H1 (cell line): ENCODE data around the gene KCNIP3. TPM values are rescaled to one million over a fixed set of nuclear protein-coding genes. Genes with fewer than 3 reads are reported as not detected.

Source experiments
- CTCF ChIA-PET: fragments of 300-600 bp; sonication (Branson Sonifier 250); formaldehyde crosslinking; loops from one replicate; lab custom pipeline; 2021; ENCODE audit not compliant: partially characterized antibody; lab: Charles Lee
- POLR2A ChIA-PET: fragments of 300-600 bp; sonication (Branson Sonifier 250); formaldehyde crosslinking; loops from one replicate; lab custom pipeline; 2021; ENCODE audit warnings: inconsistent platforms; ENCODE audit not compliant: partially characterized antibody; lab: Charles Lee
- DNase-seq, 2 experiments: peaks; one replicate each; pipeline versions ENCODE4 v3.0.0 to v3.0.0-alpha.2; 2010 to 2022; ENCODE audit warnings: low spot score in 2 of 2, low read depth in 1 of 2, mixed read lengths in 1 of 2
- FAIRE-seq: peaks from 2 replicates; lab custom pipeline; 2011; peaks lifted over from hg19 to GRCh38; lab: Jason Lieb, UNC
- H2AFZ ChIP-seq: 2 replicates; pipeline ENCODE4 v1.8.1; 2012; ENCODE audit warnings: low read length, inconsistent platforms
- H2AK5ac ChIP-seq: 2 replicates; pipeline ENCODE4 v1.6.1; 2013; ENCODE audit warnings: low read depth, low read length
- H2BK120ac ChIP-seq: replicated peaks from 2 replicates; pipeline ENCODE3; 2013; ENCODE audit warnings: low read depth, low read length, inconsistent platforms
- H2BK12ac ChIP-seq: 2 replicates; pipeline ENCODE4 v1.6.1; 2013; ENCODE audit warnings: low read depth, low read length
- H2BK15ac ChIP-seq: 2 replicates; pipeline ENCODE4 v1.6.1; 2013; ENCODE audit warnings: low read length
- H2BK20ac ChIP-seq: 2 replicates; pipeline ENCODE4 v1.6.1; 2013; ENCODE audit warnings: low read length
- H2BK5ac ChIP-seq: 2 replicates; pipeline ENCODE4 v1.6.1; 2013; ENCODE audit warnings: low read depth, low read length
- H3K14ac ChIP-seq: 2 replicates; pipeline ENCODE4 v1.6.1; 2013; ENCODE audit warnings: inconsistent platforms; ENCODE audit not compliant: insufficient read length
- H3K18ac ChIP-seq: 2 replicates; pipeline ENCODE4 v1.6.1; 2013; ENCODE audit warnings: low read length; ENCODE audit errors: extremely low read depth
- H3K23ac ChIP-seq: 2 replicates; pipeline ENCODE4 v1.6.1; 2013; ENCODE audit warnings: inconsistent platforms; ENCODE audit not compliant: insufficient read length
- H3K23me2 ChIP-seq: 2 replicates; pipeline ENCODE4 v1.6.1; 2013; ENCODE audit warnings: low read depth, low read length
- H3K27ac ChIP-seq: 2 replicates; pipeline ENCODE4 v1.6.1; 2011; ENCODE audit warnings: low read depth, low read length, inconsistent platforms
- H3K27me3 ChIP-seq, 4 experiments: replicated peaks in 1 of 4; 1 replicate in 1 of 4; 2 replicates in 3 of 4; pipeline versions ENCODE4 v1.6.1 to v1.8.1; 2011 to 2013; ENCODE audit warnings: low read length in 3 of 4, mild to moderate bottlenecking in 3 of 4, inconsistent platforms in 2 of 4, mixed read lengths in 2 of 4, moderate library complexity in 1 of 4; ENCODE audit not compliant: control insufficient read depth in 3 of 4, insufficient read depth in 3 of 4; ENCODE audit errors: extremely low read depth in 1 of 4
- H3K36me3 ChIP-seq, 4 experiments: 2 replicates each; pipeline versions ENCODE4 v1.6.1 to v1.8.1; 2011 to 2013; ENCODE audit warnings: mild to moderate bottlenecking in 4 of 4, low read length in 3 of 4, moderate library complexity in 2 of 4, control low read depth in 1 of 4, inconsistent platforms in 1 of 4; ENCODE audit not compliant: insufficient read depth in 4 of 4, control insufficient read depth in 2 of 4
- H3K4ac ChIP-seq: replicated peaks from 2 replicates; pipeline ENCODE3; 2013; ENCODE audit warnings: low read length, low read depth, mixed read lengths, inconsistent platforms; ENCODE audit not compliant: insufficient read length
- H3K4me1 ChIP-seq, 4 experiments: replicated peaks in 1 of 4; 1 replicate in 1 of 4; 2 replicates in 3 of 4; pipeline versions ENCODE4 v1.6.1 to v1.8.1; 2011 to 2013; ENCODE audit warnings: low read length in 3 of 4, inconsistent platforms in 2 of 4, mixed read lengths in 1 of 4; ENCODE audit not compliant: insufficient read depth in 4 of 4, control insufficient read depth in 3 of 4
- H3K4me2 ChIP-seq, 2 experiments: 2 replicates each; pipeline versions ENCODE4 v1.6.1 to v1.8.1; 2011 to 2013; ENCODE audit warnings: low read depth in 2 of 2, low read length in 2 of 2, control low read depth in 1 of 2, inconsistent platforms in 1 of 2, mild to moderate bottlenecking in 1 of 2; ENCODE audit not compliant: insufficient read depth in 1 of 2
- H3K4me3 ChIP-seq, 4 experiments: fragments of 200-600, 300-600 bp in 1 of 4; sonication (generic), shearing (Covaris generic), sonication (Bioruptor Twin) in 1 of 4; 2 replicates each; pipeline versions ENCODE4 v1.5.1 to v1.8.1; 2011 to 2016; ENCODE audit warnings: low read length in 4 of 4, low read depth in 3 of 4, control low read depth in 2 of 4, inconsistent platforms in 2 of 4, mild to moderate bottlenecking in 2 of 4, mixed read lengths in 1 of 4, moderate library complexity in 1 of 4; ENCODE audit not compliant: insufficient read depth in 2 of 4; ENCODE audit errors: extremely low read depth in 1 of 4
- H3K56ac ChIP-seq: replicated peaks from 2 replicates; pipeline ENCODE3; 2013; ENCODE audit warnings: low read depth, mild to moderate bottlenecking, mixed read lengths, low read length, inconsistent platforms; ENCODE audit not compliant: insufficient read length
- H3K79me1 ChIP-seq: 2 replicates; pipeline ENCODE4 v1.6.1; 2013; ENCODE audit warnings: low read depth, low read length, control low read depth
- H3K79me2 ChIP-seq, 2 experiments: 2 replicates each; pipeline versions ENCODE4 v1.6.1 to v1.8.1; 2012 to 2013; ENCODE audit warnings: low read length in 2 of 2, mild to moderate bottlenecking in 2 of 2, inconsistent platforms in 1 of 2; ENCODE audit not compliant: insufficient read depth in 2 of 2, control insufficient read depth in 1 of 2
- H3K9ac ChIP-seq, 4 experiments: replicated peaks in 1 of 4; 1 replicate in 1 of 4; 2 replicates in 3 of 4; pipeline versions ENCODE4 v1.6.1 to v1.8.1; 2011 to 2013; ENCODE audit warnings: low read depth in 3 of 4, low read length in 3 of 4, control low read depth in 2 of 4, mild to moderate bottlenecking in 2 of 4, moderate library complexity in 2 of 4, inconsistent platforms in 1 of 4; ENCODE audit errors: extremely low read depth in 1 of 4
- H3K9me3 ChIP-seq, 2 experiments: 2 replicates each; pipeline versions ENCODE4 v1.6.1 to v1.8.1; 2012 to 2013; ENCODE audit warnings: mild to moderate bottlenecking in 2 of 2, moderate library complexity in 2 of 2, control low read depth in 1 of 2, inconsistent platforms in 1 of 2, low read depth in 1 of 2, low read length in 1 of 2, mixed read lengths in 1 of 2; ENCODE audit not compliant: insufficient read depth in 2 of 2
- H4K20me1 ChIP-seq, 2 experiments: replicated peaks in 1 of 2; 2 replicates each; pipeline versions ENCODE3 to v1.8.1; 2011 to 2013; ENCODE audit warnings: inconsistent platforms in 2 of 2, low read length in 2 of 2, mild to moderate bottlenecking in 1 of 2; ENCODE audit not compliant: insufficient read depth in 2 of 2, control insufficient read depth in 1 of 2
- H4K5ac ChIP-seq: 2 replicates; pipeline ENCODE4 v1.6.1; 2013; ENCODE audit warnings: low read length, low read depth, mixed read lengths, inconsistent platforms; ENCODE audit not compliant: insufficient read length
- H4K8ac ChIP-seq: 2 replicates; pipeline ENCODE4 v1.8.0; 2013; ENCODE audit warnings: mild to moderate bottlenecking, moderate library complexity, low read length, inconsistent platforms; ENCODE audit not compliant: insufficient read depth; ENCODE audit errors: extremely low read depth
- H4K91ac ChIP-seq: replicated peaks from 2 replicates; pipeline ENCODE3; 2013; ENCODE audit warnings: low read length, mixed read lengths, inconsistent platforms; ENCODE audit not compliant: insufficient read length
- CEBPB ChIP-seq: IDR thresholded peaks from 2 replicates; pipeline ENCODE4 v1.6.1; 2012; ENCODE audit warnings: low read depth, low read length
- CTBP2 ChIP-seq: IDR thresholded peaks from 2 replicates; pipeline ENCODE4 v1.7.0; 2011; ENCODE audit warnings: borderline replicate concordance, mild to moderate bottlenecking, moderate library complexity, mixed read lengths, low read length; ENCODE audit not compliant: insufficient read depth, insufficient read length
- EP300 ChIP-seq, 2 experiments: IDR thresholded peaks; 1 replicate in 1 of 2; 2 replicates in 1 of 2; pipeline ENCODE4 v1.6.1; 2011 to 2012; ENCODE audit warnings: low read depth in 2 of 2, low read length in 2 of 2, mild to moderate bottlenecking in 2 of 2, borderline replicate concordance in 1 of 2, inconsistent platforms in 1 of 2, moderate library complexity in 1 of 2
- NRF1 ChIP-seq: IDR thresholded peaks from 2 replicates; pipeline ENCODE4 v1.6.1; 2011; ENCODE audit warnings: mild to moderate bottlenecking, low read depth, low read length, improper control_type of control experiment
- SIX5 ChIP-seq: IDR thresholded peaks from 2 replicates; pipeline ENCODE4 v1.6.1; 2011; ENCODE audit warnings: mild to moderate bottlenecking, low read depth, low read length
- SP1 ChIP-seq: IDR thresholded peaks from 2 replicates; pipeline ENCODE4 v1.6.1; 2011; ENCODE audit warnings: low read depth, low read length
- WGBS, 2 experiments: shearing (Covaris generic) in 1 of 2; methylation state at CpG; one replicate each; pipeline versions ENCODE4 v1.1.6 to v1.1.7; 2013 to 2015; ENCODE audit warnings: low lambda C conversion rate in 2 of 2, mixed read lengths in 2 of 2, inconsistent platforms in 1 of 2, low coverage in 1 of 2, missing lambda C conversion rate in 1 of 2; ENCODE audit not compliant: insufficient replicate concordance in 2 of 2, insufficient coverage in 1 of 2, insufficient read length in 1 of 2; ENCODE audit errors: extremely low coverage in 1 of 2, missing lambda C conversion rate in 1 of 2; 5-methylcytosine and 5-hydroxymethylcytosine counted together
- polyA plus RNA-seq, 7 experiments: library from polyadenylated mRNA; depleted of rRNA in 3 of 7; stranded (reverse) in 5 of 7; unstranded in 2 of 7; fragments of >200 nt in 5 of 7; fragments of 200-250 nt in 2 of 7; gene quantifications; 1 replicate in 5 of 7; 2 replicates in 1 of 7; 4 replicates in 1 of 7; pipeline versions ENCODE4 v1.2.1 to v1.2.3, GENCODE V29; 2011 to 2013; ENCODE audit warnings: missing spikeins in 2 of 7, mixed read lengths in 2 of 7
- total RNA-seq: library from RNA; stranded (reverse); fragmentation: NEBNext Ultra II Directional; extraction: Animal tissue kit (Norgen Biotek cat#: 25700); gene quantifications from 2 replicates; pipeline ENCODE4 v1.2.1, GENCODE V29; 2021

The KCNIP3 gene
- total and polyA plus RNA-seq, 2 of the 8 experiments (the other 6 are each of a cell fraction or from before 2014, with no cell fraction given): 0.33 to 1.9 TPM

- Histone ChIP-seq H3K4ac (no peak overlapping the region), H2BK5ac (no peak overlapping the region), H3K4me3 (no peak overlapping the region), H3K79me1 (no peaks in the 10 kb centered on the region), H3K9ac (no peak overlapping the region), H4K20me1 (no peaks in the 10 kb centered on the region), H3K79me2 (no peaks in the 10 kb centered on the region), H2BK12ac (no peak overlapping the region), H4K8ac (peak overlapping the region; percentile 15; the same call in 1 of the 2 replicates), H3K9me3 (peaks cover 51 to 88% of the 10 kb centered on the region in 2 experiments), H3K36me3 (no peaks in the 10 kb centered on the region), H3K27ac (no peak overlapping the region), H3K14ac (no peak overlapping the region), H2BK120ac (no peak overlapping the region), H2BK15ac (no peak overlapping the region), H3K4me2 (no peak overlapping the region), H3K23me2 (no peaks in the 10 kb centered on the region), H2AFZ (no peak overlapping the region), H3K18ac (no peak overlapping the region), H2BK20ac (no peak overlapping the region), H3K4me1 (no peaks in the 10 kb centered on the region; a peak in 1 of 7 replicates), H4K5ac (no peak overlapping the region), H2AK5ac (no peak overlapping the region), H3K27me3 (peaks cover 0 to 2% (median 0%) of the 10 kb centered on the region in 4 experiments; a peak in 1 of 7 replicates), H4K91ac (no peak overlapping the region), H3K56ac (no peak overlapping the region), H3K23ac (no peak overlapping the region)
- ChIA-PET CTCF (no interaction called here), POLR2A (no interaction called here)
- FAIRE-seq (no peak), DNase-seq (no peak)
- WGBS, 2 experiments: 90% methylated on average over 6 of the region's 6 CpGs; no CpG with 5 or more reads in 1 of the 2 experiments
- TF ChIP-seq NRF1 (no peak), EP300 (IDR thresholded peaks at IDR 0.05; ENCODE audit: borderline replicate concordance in 1 of 2, low read depth in 2 of 2, low read length in 2 of 2) (no peak), CEBPB (no peak), CTBP2 (no peak), SIX5 (no peak), SP1 (no peak)
Measured at GRCh38 chr2:95386031-95386430, 88.9 kb downstream of the KCNIP3 start.
